HL-60/S4 treated with retinoic acid at 250 ng/mL for 4 days and 3 days (cell line): ENCODE data around the gene AOPEP.

Experiments
- in situ Hi-C: fragments of 300-500 bp; cut with MboI; formaldehyde crosslinking; loops from 2 replicates; pipeline ENCODE4 v1.7.0; 2022; ENCODE audit warnings: low sequenced_read_pairs

The AOPEP gene

DNA sequence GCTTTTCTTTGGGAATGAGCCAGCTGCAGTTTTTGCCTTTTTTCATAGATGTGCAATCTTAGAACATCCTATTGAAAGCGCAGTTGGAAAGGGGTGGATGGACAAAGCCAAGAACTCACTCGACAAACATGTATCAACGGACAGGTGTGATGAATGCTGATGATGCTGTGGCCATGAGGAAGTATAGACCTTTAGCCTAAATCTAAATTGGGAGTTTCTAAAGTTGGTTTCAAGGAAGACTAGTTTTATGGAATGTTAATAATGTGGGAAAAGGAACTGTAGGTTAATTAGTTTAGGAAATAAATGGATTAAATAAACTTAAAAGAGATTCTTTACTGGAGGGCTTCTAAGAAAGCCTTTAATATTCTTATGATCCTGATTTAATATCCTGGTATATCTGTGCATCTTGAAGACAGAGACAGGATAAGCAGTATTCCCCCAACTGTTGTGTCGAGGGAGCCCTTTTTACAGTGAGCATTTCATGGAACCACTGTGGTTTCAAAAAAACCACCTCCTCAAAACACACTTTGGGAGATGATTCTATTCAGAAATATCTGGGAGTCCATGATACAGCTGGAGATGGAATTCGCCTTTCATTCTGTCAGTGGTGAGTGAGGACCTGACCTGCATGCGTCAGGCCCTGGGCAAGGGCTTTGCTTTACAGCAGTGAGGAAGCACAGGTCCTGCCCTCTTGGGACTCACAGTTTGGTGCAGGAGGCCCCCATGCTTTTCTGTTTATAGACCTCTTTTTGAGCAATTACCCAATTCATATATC, 82.6 kb downstream of the AOPEP start:
- in situ Hi-C loops = no loop called here

DNA sequence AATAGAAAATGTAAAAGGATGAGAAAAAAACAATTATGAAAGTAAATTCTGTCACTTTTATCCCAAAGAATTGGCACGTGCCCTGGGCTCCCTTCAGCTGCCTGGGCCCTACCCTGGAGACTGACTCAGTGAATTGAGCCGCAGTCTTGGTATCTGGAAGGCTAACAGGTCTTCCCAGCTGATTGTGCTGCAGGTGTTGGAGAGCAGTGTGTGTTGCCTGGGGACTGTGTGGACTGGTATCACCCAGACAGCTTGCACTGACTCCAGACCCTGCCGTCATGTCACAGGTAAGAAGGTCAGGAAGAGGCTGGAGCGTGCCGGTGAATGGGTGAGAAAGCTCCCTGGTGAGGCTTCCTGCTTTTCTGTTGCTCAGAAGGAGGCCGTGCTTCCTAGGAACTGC, 83.3 kb downstream of the AOPEP start:
- in situ Hi-C loops = no loop called here

- in situ Hi-C loops = no loop called here
Measured at GRCh38 chr9:94811074-94811473, 84.6 kb downstream of the AOPEP start.

DNA sequence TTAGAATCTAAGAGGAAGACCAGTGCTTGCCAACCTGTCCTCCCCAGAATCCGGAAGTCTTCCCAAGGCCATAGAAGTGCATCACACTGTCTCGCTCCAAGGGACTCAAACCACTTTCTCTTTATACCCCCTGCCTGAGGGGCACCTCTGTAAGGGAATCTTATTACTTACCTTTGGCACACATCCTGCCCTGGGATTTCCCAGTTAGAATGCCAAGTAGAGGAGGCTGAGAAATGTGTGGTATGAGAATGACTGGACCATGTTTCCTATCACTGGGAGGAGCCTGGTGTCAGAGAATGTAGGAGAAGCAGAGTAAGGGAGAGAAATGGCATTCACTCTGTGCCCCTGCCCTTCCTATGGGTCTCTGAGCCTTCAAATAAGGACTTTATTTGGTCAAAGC, 85.8 kb downstream of the AOPEP start:
- in situ Hi-C loops = no loop called here

DNA sequence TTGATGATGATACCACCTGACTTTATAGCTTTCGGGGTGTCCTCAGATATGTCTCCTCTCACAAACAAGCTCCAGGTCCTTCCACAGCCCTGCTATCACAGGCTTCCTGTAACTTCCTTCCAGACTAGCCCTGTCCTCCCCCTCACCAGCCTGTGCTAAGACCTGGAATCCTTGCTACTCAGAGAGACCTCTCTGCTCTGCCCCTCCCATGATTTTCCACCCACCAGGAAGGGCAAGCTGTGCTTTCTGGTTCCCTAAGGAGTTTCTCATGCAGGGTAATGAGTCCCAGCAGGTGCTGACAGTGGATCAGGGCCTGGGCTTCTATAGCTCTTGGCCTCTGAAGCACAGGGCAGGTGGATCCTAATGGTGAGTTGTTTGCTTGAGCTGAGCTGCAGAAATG, 86.9 kb downstream of the AOPEP start:
- in situ Hi-C loops = no loop called here

GRCh38 chr9:94817291-94818177, 91.0 kb downstream of the AOPEP start:
- in situ Hi-C loops = no loop called here

DNA sequence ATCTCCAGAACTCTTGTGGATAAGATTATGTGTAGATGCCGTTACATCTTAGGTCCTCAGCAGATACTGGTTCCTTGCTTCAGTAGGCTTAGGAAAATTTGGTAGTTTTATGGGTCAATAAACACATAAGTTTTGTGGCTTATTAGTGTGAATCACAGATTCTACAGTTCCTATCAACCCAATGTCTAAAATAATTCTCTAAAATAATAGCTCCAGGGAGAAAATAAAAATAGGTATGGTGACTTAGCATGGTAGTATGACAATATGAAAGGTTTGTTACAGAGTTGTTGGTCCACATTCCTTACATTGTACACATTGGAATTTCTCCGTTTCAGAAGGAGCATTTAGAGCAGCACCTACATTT, 91.7 kb downstream of the AOPEP start:
- in situ Hi-C loops = no loop called here

DNA sequence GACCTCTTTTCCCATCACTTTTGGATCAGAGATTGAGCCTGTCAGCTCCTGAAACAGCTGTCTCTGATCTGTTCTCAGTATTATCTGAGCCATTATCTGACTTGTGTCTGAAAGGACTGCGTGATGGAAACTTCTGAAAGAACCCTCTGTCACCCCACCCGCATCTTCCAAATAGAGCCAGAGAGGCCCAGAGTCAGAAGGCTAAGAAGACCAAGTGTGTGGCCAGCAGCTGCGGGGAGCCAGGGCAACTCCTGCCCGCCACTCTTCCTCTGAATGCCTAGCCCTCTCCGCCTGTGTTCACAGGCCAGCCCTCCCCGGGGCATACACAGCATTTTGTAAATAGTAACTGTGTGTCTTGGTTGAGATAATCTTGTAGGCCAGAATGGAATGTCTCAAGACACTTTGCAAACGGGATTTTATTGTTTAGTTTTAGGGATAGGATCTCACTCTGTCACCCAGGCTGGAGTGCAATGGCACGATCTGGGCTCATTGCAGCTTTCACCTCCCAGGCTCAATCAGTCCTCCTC, 92.7 kb downstream of the AOPEP start:
- in situ Hi-C loops = no loop called here

- in situ Hi-C loops = no loop called here
Measured at GRCh38 chr9:94821098-94821887, 94.8 kb downstream of the AOPEP start.

DNA sequence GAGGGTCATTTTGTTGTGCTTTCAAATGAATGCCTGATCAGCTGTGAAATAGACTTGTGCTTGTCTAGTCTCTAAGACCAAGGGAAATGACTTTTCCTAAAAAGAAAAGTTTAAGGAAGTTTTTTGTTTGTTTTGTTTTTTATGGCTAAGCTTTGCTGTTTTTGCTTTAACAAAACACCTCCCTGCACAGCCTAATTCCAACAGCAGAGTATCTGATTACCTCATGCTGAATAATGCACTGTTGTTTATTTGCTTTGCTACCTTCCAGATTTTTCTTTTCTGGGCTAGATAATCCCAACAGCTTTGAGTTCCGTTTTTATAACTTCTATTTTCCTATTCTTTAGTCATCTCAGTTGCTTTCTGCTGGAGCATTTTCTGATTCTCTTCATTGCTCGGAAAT, 95.8 kb downstream of the AOPEP start:
- in situ Hi-C loops = no loop called here

GRCh38 chr9:94823710-94824109, 97.2 kb downstream of the AOPEP start:
- in situ Hi-C loops = no loop called here

- in situ Hi-C loops = no loop called here
Measured at GRCh38 chr9:94824411-94824810, 97.9 kb downstream of the AOPEP start.

DNA sequence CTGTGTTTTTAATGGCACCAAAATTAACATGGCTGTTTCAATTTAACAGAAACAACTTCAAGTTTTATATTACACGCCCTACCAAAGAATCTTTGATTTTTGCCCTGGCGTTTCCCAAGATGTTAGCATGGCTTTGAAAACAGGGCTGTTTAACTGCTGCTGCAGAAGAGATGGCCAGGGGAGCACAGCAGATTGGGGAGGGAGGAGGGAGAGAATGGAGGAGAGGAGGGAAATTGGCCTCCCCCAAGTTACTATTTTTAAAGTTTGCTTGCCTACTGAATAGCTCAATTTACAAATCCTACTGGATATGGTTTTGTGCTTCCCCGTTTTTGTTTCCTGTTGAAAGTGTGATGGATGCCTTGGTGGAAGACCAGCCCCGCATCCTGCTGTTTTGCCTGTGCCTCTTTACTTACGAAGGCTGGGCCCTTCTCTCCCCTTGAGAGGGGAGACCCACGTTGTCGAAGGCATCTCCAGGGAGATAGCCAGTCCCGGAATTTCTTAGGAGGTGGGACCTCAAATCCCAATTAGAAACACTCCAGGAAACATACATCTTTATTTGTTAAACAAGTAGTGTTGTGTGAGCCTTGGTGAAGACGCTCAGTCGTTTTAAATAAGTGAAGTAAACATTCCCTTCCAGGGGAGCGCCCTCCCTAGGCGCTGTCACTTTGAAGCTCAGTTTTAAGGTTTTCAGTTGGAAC, 98.6 kb downstream of the AOPEP start:
- in situ Hi-C loops = no loop called here

DNA sequence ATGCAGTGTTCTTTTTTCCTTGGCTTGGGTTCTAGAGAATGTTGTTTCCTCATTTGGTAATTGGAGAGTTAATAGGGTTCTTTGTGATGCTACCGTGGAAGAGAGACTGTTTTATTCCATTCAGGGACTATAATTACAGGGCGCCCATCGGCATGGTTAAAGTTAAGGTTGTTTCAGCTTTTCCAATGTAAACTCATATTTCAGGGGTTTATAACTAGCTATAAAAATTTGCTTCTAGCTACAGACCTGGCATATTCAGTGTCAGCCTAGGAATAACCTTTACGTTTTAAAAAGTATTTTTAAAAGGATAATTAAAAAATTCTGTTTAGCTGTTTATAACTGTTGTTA, 99.1 kb downstream of the AOPEP start:
- in situ Hi-C loops = no loop called here

DNA sequence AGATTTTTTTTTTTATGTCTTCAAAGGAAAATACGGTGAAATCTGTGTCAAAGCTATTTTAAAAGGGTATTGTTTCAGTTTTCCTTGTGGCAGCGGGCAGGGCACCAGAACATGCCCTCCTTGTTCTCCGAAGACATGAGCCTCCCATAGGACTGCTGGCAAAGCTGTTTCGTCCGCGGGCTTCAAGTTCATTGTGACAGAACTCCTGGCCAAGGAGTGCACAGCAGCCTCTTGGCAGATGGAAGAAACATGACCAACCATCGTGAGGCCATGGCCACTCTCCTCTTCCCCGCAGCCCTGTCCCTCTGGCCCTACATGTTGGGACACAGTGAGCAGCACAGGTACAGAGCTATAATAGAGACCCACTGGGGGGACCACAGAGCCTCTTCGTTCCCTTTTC, 99.5 kb downstream of the AOPEP start:
- in situ Hi-C loops = no loop called here

DNA sequence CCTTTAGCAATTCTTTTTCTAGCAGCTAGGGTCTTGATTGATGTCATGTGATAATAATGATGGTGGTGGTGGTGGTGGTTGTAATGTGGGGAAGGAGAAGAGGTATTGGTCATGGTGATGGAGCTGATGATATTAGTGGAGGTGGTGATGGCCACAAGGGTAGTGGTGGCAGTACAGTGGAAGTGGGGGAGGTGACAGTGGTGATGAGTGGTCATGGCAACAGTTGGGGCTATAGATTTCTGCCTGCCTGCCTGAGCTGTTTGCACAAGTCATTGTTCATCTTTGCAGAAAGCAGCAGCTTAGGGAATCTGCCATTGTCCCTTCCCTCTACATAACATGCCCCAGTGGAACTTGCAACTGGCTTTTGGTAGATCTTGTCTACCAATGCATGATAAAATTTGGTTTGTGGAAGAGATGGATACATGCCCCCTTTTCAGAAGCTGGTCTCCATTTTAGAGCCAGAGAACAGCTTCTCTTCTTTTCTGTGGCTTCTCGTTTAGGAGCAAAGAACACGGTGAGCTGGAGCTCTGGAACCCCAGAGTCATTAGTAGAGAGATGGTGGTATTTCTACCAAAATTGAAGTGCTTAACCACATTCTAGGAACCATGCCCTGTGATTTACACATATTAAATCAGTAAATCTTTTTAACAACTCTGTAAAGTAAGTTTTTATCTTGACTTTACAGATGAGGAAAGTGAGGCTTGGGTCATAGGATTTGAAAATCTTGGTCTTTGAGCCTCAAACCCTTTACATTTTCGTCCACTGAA, 100.3 kb downstream of the AOPEP start:
- in situ Hi-C loops = no loop called here

DNA sequence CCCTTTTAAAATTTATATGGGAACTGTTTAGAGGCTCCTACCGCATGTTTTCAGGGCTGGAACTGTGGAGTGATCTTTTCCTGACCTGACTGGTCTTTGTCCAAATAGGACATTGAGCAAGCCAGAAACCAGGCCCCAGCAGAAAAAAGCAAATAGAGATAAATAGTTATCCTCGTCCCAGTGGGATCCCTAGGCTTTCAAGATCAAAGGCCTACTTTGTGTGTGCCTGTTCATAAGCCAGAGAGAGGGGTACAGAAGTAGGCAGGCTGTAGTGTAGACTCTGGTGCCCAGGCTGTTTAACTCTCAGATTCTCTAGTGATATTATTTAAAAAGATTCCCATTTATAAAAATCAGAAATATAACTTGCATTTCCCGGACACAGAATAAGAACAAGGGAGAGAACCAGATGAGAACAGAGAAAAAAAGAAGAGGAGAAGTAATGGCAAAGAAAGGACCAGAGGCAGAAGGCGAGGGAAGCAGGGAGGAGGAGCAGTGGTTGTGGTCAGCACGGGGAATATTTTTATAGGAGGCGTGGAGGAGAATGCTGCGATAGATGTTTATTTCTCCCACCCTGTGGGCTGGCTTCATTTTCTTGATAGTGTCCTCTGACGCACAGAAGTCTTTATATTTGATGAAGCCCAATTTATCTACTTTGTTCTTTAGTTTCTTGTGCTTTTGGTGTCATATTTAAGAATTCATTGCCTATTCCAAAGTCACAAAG, 101.2 kb downstream of the AOPEP start:
- in situ Hi-C loops = no loop called here

- in situ Hi-C loops = no loop called here
Measured at GRCh38 chr9:94829380-94830070, 103.0 kb downstream of the AOPEP start.
